ENCODE measurements around the gene BAZ1A. TPM values are rescaled to one million over a fixed set of nuclear protein-coding genes. Genes with fewer than 3 reads are reported as not detected.

Gene BAZ1A
- polyA plus RNA-seq, 1 donor from 2014 or later, result 18.1 TPM

DNA sequence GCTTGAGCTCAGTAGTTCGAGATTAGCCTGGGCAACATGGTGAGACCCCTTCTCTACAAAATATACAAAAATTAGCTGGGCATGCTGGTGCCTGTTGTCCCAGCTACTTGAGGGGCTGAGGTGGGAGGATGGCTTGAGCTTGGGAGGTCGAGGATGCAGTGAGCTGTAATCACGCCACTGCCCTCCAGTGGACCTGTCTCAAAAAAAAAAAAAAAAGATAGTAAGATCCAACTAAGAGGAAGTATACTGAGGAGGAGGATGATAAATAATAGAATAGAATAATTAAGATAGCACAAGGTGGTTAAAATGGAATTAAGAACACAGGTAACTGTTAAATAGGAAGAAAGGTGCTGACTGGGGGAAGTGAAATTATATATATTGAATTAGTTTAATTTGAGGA is 37.0 kb upstream of the BAZ1A start:
- Histone ChIP-seq H3K9me3 (ENCODE audit: low read length) (no peaks in the 10 kb centered on the region), H2AFZ (ENCODE audit: low read depth, low read length) (no peak overlapping the region), H3K27ac (ENCODE audit: low read length) (no peak overlapping the region), H3K4me2 (ENCODE audit: low read length) (no peak overlapping the region), H3K36me3 (ENCODE audit: insufficient read depth, low read length) (no peaks in the 10 kb centered on the region), H3K4me3 (ENCODE audit: low read length) (no peak overlapping the region), H3K27me3 (ENCODE audit: insufficient read depth, low read depth, low read length) (no peaks in the 10 kb centered on the region), H3K9ac (ENCODE audit: low read length) (no peak overlapping the region), H3K79me2 (replicated peaks; ENCODE audit: insufficient read depth, low read length) (no peaks in the 10 kb centered on the region), H3F3A (ENCODE audit: insufficient read depth, low read length, poor library complexity, severe bottlenecking) (no peaks in the 10 kb centered on the region), H3K9me2 (ENCODE audit: insufficient read depth, low read length) (no peaks in the 10 kb centered on the region), H4K20me1 (ENCODE audit: insufficient read depth) (no peaks in the 10 kb centered on the region)
- no peak for TF ChIP-seq EZH2 (IDR thresholded peaks at IDR 0.05; ENCODE audit: borderline replicate concordance, insufficient read depth, low read length, poor library complexity, severe bottlenecking)

GRCh38 chr14:34911209-34912150 is 36.3 kb upstream of the BAZ1A start:
- Histone ChIP-seq H2AFZ (ENCODE audit: low read depth, low read length) (no peak overlapping the region), H3K9me3 (ENCODE audit: low read length) (no peaks in the 10 kb centered on the region), H3K4me3 (ENCODE audit: low read length) (no peak overlapping the region), H3K27me3 (ENCODE audit: insufficient read depth, low read depth, low read length) (no peaks in the 10 kb centered on the region), H3K9me2 (ENCODE audit: insufficient read depth, low read length) (no peaks in the 10 kb centered on the region), H3F3A (ENCODE audit: insufficient read depth, low read length, poor library complexity, severe bottlenecking) (no peaks in the 10 kb centered on the region), H3K9ac (ENCODE audit: low read length) (no peak overlapping the region), H3K79me2 (replicated peaks; ENCODE audit: insufficient read depth, low read length) (no peaks in the 10 kb centered on the region), H4K20me1 (ENCODE audit: insufficient read depth) (no peaks in the 10 kb centered on the region), H3K36me3 (ENCODE audit: insufficient read depth, low read length) (no peaks in the 10 kb centered on the region), H3K4me2 (ENCODE audit: low read length) (no peak overlapping the region), H3K27ac (ENCODE audit: low read length) (no peak overlapping the region)
- TF ChIP-seq POLR2AphosphoS5 (IDR thresholded peaks at IDR 0.05) (no peak), MXI1 (conservative IDR thresholded peaks at IDR 0.05; ENCODE audit: poor library complexity, severe bottlenecking) (no peak), EZH2 (IDR thresholded peaks at IDR 0.05; ENCODE audit: borderline replicate concordance, insufficient read depth, low read length, poor library complexity, severe bottlenecking) (no peak), TAF1 (IDR thresholded peaks at IDR 0.05; ENCODE audit: low read depth) (no peak), RAD21 (conservative IDR thresholded peaks at IDR 0.05) (no peak), EP300 (conservative IDR thresholded peaks at IDR 0.05; ENCODE audit: poor library complexity, severe bottlenecking) (no peak), SMC3 (conservative IDR thresholded peaks at IDR 0.05; ENCODE audit: poor library complexity) (no peak), REST (IDR thresholded peaks at IDR 0.05; ENCODE audit: borderline replicate concordance) (no peak)
- TF ChIP-seq, protein P1, sequence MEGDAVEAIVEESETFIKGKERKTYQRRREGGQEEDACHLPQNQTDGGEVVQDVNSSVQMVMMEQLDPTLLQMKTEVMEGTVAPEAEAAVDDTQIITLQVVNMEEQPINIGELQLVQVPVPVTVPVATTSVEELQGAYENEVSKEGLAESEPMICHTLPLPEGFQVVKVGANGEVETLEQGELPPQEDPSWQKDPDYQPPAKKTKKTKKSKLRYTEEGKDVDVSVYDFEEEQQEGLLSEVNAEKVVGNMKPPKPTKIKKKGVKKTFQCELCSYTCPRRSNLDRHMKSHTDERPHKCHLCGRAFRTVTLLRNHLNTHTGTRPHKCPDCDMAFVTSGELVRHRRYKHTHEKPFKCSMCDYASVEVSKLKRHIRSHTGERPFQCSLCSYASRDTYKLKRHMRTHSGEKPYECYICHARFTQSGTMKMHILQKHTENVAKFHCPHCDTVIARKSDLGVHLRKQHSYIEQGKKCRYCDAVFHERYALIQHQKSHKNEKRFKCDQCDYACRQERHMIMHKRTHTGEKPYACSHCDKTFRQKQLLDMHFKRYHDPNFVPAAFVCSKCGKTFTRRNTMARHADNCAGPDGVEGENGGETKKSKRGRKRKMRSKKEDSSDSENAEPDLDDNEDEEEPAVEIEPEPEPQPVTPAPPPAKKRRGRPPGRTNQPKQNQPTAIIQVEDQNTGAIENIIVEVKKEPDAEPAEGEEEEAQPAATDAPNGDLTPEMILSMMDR (IDR thresholded peaks at IDR 0.05; ENCODE audit: poor library complexity, severe bottlenecking), result no peak
